CD4-positive, alpha-beta T cell (primary cell): ENCODE results near the gene BARX2. TPM values are rescaled to one million over a fixed set of nuclear protein-coding genes. Genes with fewer than 3 reads are reported as not detected.

Source experiments
- ATAC-seq: fragments of 200-7000 bp; cut with Tn5 transposase; one replicate; pipeline ENCODE4 v1.10.0; 2022; ENCODE audit warnings: mild to moderate bottlenecking; ENCODE audit not compliant: poor library complexity
- CTCF ChIA-PET: fragments of 350-600 bp; sonication (Branson Sonifier 250); formaldehyde crosslinking; loops from one replicate; lab custom pipeline; 2021; ENCODE audit warnings: antibody characterized with exemption, inconsistent platforms; lab: Charles Lee
- POLR2A ChIA-PET: fragments of 350-600 bp; sonication (Branson Sonifier 250); formaldehyde crosslinking; loops from one replicate; lab custom pipeline; 2021; ENCODE audit warnings: antibody characterized with exemption, inconsistent platforms; lab: Charles Lee
- DNase-seq, 14 experiments: peaks; one replicate each; pipeline ENCODE4 v3.0.0-alpha.2; 2013 to 2020; ENCODE audit warnings: mixed read lengths in 2 of 14
- H3K27ac ChIP-seq, 2 donors: one replicate each; pipeline versions ENCODE4 v1.5.1 to v1.7.0; 2013; ENCODE audit warnings: low read length in 2 of 2, low read depth in 1 of 2, mild to moderate bottlenecking in 1 of 2
- H3K27me3 ChIP-seq, 2 experiments: 1 replicate in 1 of 2; 2 replicates in 1 of 2; pipeline versions ENCODE4 v1.6.1 to v1.7.0; 2013; ENCODE audit warnings: low read length in 2 of 2, control low read depth in 1 of 2, mild to moderate bottlenecking in 1 of 2, moderate library complexity in 1 of 2; ENCODE audit not compliant: insufficient read depth in 2 of 2, control insufficient read depth in 1 of 2
- H3K36me3 ChIP-seq: one replicate; pipeline ENCODE4 v1.6.1; 2013; ENCODE audit warnings: low read length, control low read depth; ENCODE audit not compliant: insufficient read depth
- H3K4me1 ChIP-seq: one replicate; pipeline ENCODE4 v1.6.1; 2013; ENCODE audit warnings: low read length, control low read depth; ENCODE audit not compliant: insufficient read depth
- H3K4me3 ChIP-seq: one replicate; pipeline ENCODE4 v1.5.1; 2013; ENCODE audit warnings: mild to moderate bottlenecking, low read length, moderate library complexity
- H3K9me3 ChIP-seq, 2 experiments: 1 replicate in 1 of 2; 2 replicates in 1 of 2; pipeline versions ENCODE4 v1.6.1 to v1.7.0; 2013; ENCODE audit warnings: low read length in 2 of 2, mild to moderate bottlenecking in 2 of 2, control low read depth in 1 of 2, moderate library complexity in 1 of 2; ENCODE audit not compliant: control insufficient read depth in 1 of 2, insufficient read depth in 1 of 2
- H3K27ac Mint-ChIP-seq: one replicate; pipeline ENCODE4 v1.8.0; 2020; ENCODE audit warnings: mixed read lengths
- H3K27me3 Mint-ChIP-seq: one replicate; pipeline ENCODE4 v1.8.0; 2021; ENCODE audit warnings: mixed read lengths
- H3K36me3 Mint-ChIP-seq: one replicate; pipeline ENCODE4 v1.8.0; 2021; ENCODE audit warnings: low read depth, mixed read lengths
- H3K4me1 Mint-ChIP-seq: one replicate; pipeline ENCODE4 v1.8.0; 2021; ENCODE audit warnings: low read depth, mixed read lengths
- H3K4me3 Mint-ChIP-seq: one replicate; pipeline ENCODE4 v1.8.0; 2020; ENCODE audit warnings: mild to moderate bottlenecking, mixed read lengths
- H3K9me3 Mint-ChIP-seq: one replicate; pipeline ENCODE4 v1.8.0; 2020; ENCODE audit warnings: mixed read lengths
- intact Hi-C, 2 experiments: fragments of 100-400 bp; cut with DNase I in 1 of 2; cut with micrococcal nuclease in 1 of 2; formaldehyde crosslinking; loops; one replicate each; pipeline versions ENCODE4 v1.15.1 to v1.9.0; 2023 to 2025; cut with DNase I, micrococcal nuclease
- total RNA-seq, 174 experiments: library from RNA in 2 of 174; stranded (reverse) in 2 of 174; gene quantifications; one replicate each; pipeline ENCODE4 v1.2.3 and lab custom pipeline; 2021 to 2026
- TF ChIP-seq, protein P1 (sequence below): fragments of 200-600 bp; IDR thresholded peaks from one replicate; pipeline ENCODE4 v1.8.0; 2022; ENCODE audit warnings: antibody characterized with exemption, mild to moderate bottlenecking

The BARX2 gene
- total RNA-seq, 2 experiments from 2014 or later, result not detected

- ATAC-seq, result no peak
- H3K27me3 ChIP-seq, result no peaks in the 10 kb centered on the region
- no peaks in the 10 kb centered on the region for H3K36me3 ChIP-seq
- no peak overlapping the region for H3K27ac Mint-ChIP-seq
- H3K4me3 Mint-ChIP-seq, result no peak overlapping the region
- TF ChIP-seq, protein P1, sequence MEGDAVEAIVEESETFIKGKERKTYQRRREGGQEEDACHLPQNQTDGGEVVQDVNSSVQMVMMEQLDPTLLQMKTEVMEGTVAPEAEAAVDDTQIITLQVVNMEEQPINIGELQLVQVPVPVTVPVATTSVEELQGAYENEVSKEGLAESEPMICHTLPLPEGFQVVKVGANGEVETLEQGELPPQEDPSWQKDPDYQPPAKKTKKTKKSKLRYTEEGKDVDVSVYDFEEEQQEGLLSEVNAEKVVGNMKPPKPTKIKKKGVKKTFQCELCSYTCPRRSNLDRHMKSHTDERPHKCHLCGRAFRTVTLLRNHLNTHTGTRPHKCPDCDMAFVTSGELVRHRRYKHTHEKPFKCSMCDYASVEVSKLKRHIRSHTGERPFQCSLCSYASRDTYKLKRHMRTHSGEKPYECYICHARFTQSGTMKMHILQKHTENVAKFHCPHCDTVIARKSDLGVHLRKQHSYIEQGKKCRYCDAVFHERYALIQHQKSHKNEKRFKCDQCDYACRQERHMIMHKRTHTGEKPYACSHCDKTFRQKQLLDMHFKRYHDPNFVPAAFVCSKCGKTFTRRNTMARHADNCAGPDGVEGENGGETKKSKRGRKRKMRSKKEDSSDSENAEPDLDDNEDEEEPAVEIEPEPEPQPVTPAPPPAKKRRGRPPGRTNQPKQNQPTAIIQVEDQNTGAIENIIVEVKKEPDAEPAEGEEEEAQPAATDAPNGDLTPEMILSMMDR, result no peak
- peaks cover 0 to 13% of the 10 kb centered on the region in 2 experiments for H3K9me3 ChIP-seq
- CTCF ChIA-PET, result no interaction called here
- H3K4me1 ChIP-seq, result no peaks in the 10 kb centered on the region
- no peaks in the 10 kb centered on the region for H3K36me3 Mint-ChIP-seq
- H3K4me3 ChIP-seq, result no peak overlapping the region
- H3K27me3 Mint-ChIP-seq, result peaks cover 14% of the 10 kb centered on the region
- no peak overlapping the region for H3K27ac ChIP-seq
- DNase-seq, result no peak
- POLR2A ChIA-PET, result no interaction called here
- intact Hi-C loops, result no loop called here
- H3K4me1 Mint-ChIP-seq, result no peaks in the 10 kb centered on the region
- no peaks in the 10 kb centered on the region for H3K9me3 Mint-ChIP-seq
Observed at GRCh38 chr11:129455756-129456655, 80.4 kb downstream of the BARX2 start.

DNA sequence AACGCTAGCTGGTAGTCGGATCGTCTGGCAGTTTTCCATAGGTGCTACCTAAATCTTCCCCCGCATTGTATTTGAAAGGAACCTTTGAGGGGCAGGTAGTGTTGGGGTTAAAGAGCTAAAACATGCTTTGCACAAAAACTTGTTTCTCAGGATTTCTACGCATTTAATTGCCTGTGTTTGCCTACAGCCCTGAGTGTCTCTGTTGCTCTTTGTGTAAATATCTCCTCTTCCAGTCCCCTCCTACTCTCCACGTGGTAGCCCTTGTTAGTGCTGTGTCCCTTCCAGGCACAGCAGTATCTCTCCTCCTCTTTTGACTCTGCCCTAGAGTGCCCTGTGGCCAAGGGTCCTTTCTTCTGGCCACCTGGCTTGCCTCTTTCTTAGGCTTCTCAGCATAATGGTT, 81.7 kb downstream of the BARX2 start:
- TF ChIP-seq, protein P1, result no peak
- Mint-ChIP-seq H3K9me3 (no peaks in the 10 kb centered on the region), H3K4me3 (no peak overlapping the region), H3K36me3 (no peaks in the 10 kb centered on the region), H3K4me1 (no peaks in the 10 kb centered on the region), H3K27me3 (peaks cover 15% of the 10 kb centered on the region), H3K27ac (no peak overlapping the region)
- Histone ChIP-seq H3K27me3 (no peaks in the 10 kb centered on the region), H3K27ac (no peak overlapping the region), H3K4me1 (no peaks in the 10 kb centered on the region), H3K9me3 (peaks cover 0 to 3% of the 10 kb centered on the region in 2 experiments), H3K36me3 (no peaks in the 10 kb centered on the region), H3K4me3 (no peak overlapping the region)
- ChIA-PET CTCF (no interaction called here), POLR2A (no interaction called here)
- DNase-seq, result no peak
- intact Hi-C loops, result no loop called here
- no peak for ATAC-seq

- H3K27ac ChIP-seq, result no peak overlapping the region
- CTCF ChIA-PET, result no interaction called here
- no peaks in the 10 kb centered on the region for H3K36me3 ChIP-seq
- no peaks in the 10 kb centered on the region for H3K4me1 Mint-ChIP-seq
- ATAC-seq, result no peak
- no peaks in the 10 kb centered on the region for H3K27me3 ChIP-seq
- no peaks in the 10 kb centered on the region for H3K36me3 Mint-ChIP-seq
- intact Hi-C loops, result no loop called here
- TF ChIP-seq, protein P1, result no peak
- H3K9me3 Mint-ChIP-seq, result no peaks in the 10 kb centered on the region
- peaks cover 2 to 4% of the 10 kb centered on the region in 2 experiments for H3K9me3 ChIP-seq
- H3K4me3 Mint-ChIP-seq, result no peak overlapping the region
- H3K27ac Mint-ChIP-seq, result no peak overlapping the region
- POLR2A ChIA-PET, result no interaction called here
- peaks cover 21% of the 10 kb centered on the region for H3K27me3 Mint-ChIP-seq
- no peak overlapping the region for H3K4me3 ChIP-seq
- DNase-seq, result no peak
- H3K4me1 ChIP-seq, result no peaks in the 10 kb centered on the region
Observed at GRCh38 chr11:129458278-129458677, 82.6 kb downstream of the BARX2 start.
